IMR-90 (cell line): ENCODE results near the gene LENG1. TPM values are rescaled to one million over a fixed set of nuclear protein-coding genes. Genes with fewer than 3 reads are reported as not detected.

Source experiments
- ATAC-seq: fragments of 200-7000 bp; cut with Tn5 transposase; 2 replicates; pipeline ENCODE4 v1.9.1; 2020; ENCODE audit warnings: low read depth, mild to moderate bottlenecking, moderate library complexity
- BruUV-seq: library from RNA; stranded (reverse); fragments of 400-500 nt; replicated peaks from 2 replicates; lab custom pipeline; 2021; lab: Mats Ljungman, UMichigan
- CTCF ChIA-PET: fragments of 300-600 bp; formaldehyde crosslinking; extraction: SDS; loops from one replicate; lab custom pipeline; 2021; ENCODE audit warnings: antibody characterized with exemption; lab: Yijun Ruan, JAX
- POLR2A ChIA-PET: fragments of 300-600 bp; sonication (Branson Sonifier 250); formaldehyde crosslinking; loops from one replicate; lab custom pipeline; 2022; ENCODE audit warnings: antibody characterized with exemption; ENCODE audit not compliant: unreplicated experiment; lab: Charles Lee
- DNase-seq: peaks from one replicate; pipeline ENCODE4 v3.0.0; 2013
- H2AFZ ChIP-seq: replicated peaks from 2 replicates; pipeline ENCODE3; 2013; ENCODE audit warnings: low read length, mild to moderate bottlenecking; ENCODE audit not compliant: poor library complexity
- H2AK5ac ChIP-seq: 2 replicates; pipeline ENCODE4 v1.6.1; 2013; ENCODE audit warnings: low read depth, low read length, inconsistent platforms
- H2AK9ac ChIP-seq: replicated peaks from 2 replicates; pipeline ENCODE3; 2013; ENCODE audit warnings: mild to moderate bottlenecking, low read depth, low read length, moderate library complexity; ENCODE audit not compliant: poor library complexity
- H2BK120ac ChIP-seq: 2 replicates; pipeline ENCODE4 v1.6.1; 2013; ENCODE audit warnings: low read depth, low read length, inconsistent platforms
- H2BK15ac ChIP-seq: 3 replicates; pipeline ENCODE4 v1.6.1; 2013; ENCODE audit warnings: low read depth, low read length, inconsistent platforms
- H2BK20ac ChIP-seq: 2 replicates; pipeline ENCODE4 v1.6.1; 2013; ENCODE audit warnings: low read depth, mild to moderate bottlenecking, inconsistent platforms, low read length, moderate library complexity
- H2BK5ac ChIP-seq: 2 replicates; pipeline ENCODE4 v1.6.1; 2013; ENCODE audit warnings: mild to moderate bottlenecking, low read depth, low read length, inconsistent platforms; ENCODE audit not compliant: poor library complexity, severe bottlenecking
- H3K14ac ChIP-seq: replicated peaks from 2 replicates; pipeline ENCODE4 v1.6.1; 2013; ENCODE audit warnings: low read depth, low read length, inconsistent platforms
- H3K18ac ChIP-seq: 2 replicates; pipeline ENCODE4 v1.6.1; 2013; ENCODE audit warnings: low read depth, low read length, control low read depth
- H3K23ac ChIP-seq: 2 replicates; pipeline ENCODE4 v1.6.1; 2013; ENCODE audit warnings: low read depth, low read length, inconsistent platforms
- H3K27ac ChIP-seq: 2 replicates; pipeline ENCODE4 v1.5.1; 2013; ENCODE audit warnings: mild to moderate bottlenecking, control low read depth, low read length; ENCODE audit not compliant: insufficient read depth
- H3K27me3 ChIP-seq: 2 replicates; pipeline ENCODE4 v1.6.1; 2013; ENCODE audit warnings: low read length; ENCODE audit not compliant: control insufficient read depth, insufficient read depth
- H3K36me3 ChIP-seq: 2 replicates; pipeline ENCODE4 v1.6.1; 2013; ENCODE audit warnings: low read length, mixed read lengths; ENCODE audit not compliant: control insufficient read depth, insufficient read depth
- H3K4ac ChIP-seq: 2 replicates; pipeline ENCODE4 v1.6.1; 2013; ENCODE audit warnings: low read depth, low read length, inconsistent platforms
- H3K4me1 ChIP-seq: 2 replicates; pipeline ENCODE4 v1.6.1; 2013; ENCODE audit warnings: low read length, mixed read lengths; ENCODE audit not compliant: control insufficient read depth, insufficient read depth
- H3K4me2 ChIP-seq: 2 replicates; pipeline ENCODE4 v1.6.1; 2013; ENCODE audit warnings: low read depth, mild to moderate bottlenecking, control low read depth, low read length, moderate library complexity
- H3K4me3 ChIP-seq: 2 replicates; pipeline ENCODE4 v1.5.1; 2013; ENCODE audit warnings: low read depth, mild to moderate bottlenecking, control low read depth, low read length, moderate library complexity; ENCODE audit not compliant: insufficient read depth
- H3K56ac ChIP-seq: 2 replicates; pipeline ENCODE4 v1.6.1; 2013; ENCODE audit warnings: low read length, inconsistent platforms; ENCODE audit not compliant: insufficient read depth; ENCODE audit errors: extremely low read depth
- H3K79me1 ChIP-seq, 2 experiments: 2 replicates each; pipeline ENCODE4 v1.6.1; 2013; ENCODE audit warnings: low read length in 2 of 2, inconsistent platforms in 1 of 2, low read depth in 1 of 2
- H3K9ac ChIP-seq: 2 replicates; pipeline ENCODE4 v1.6.1; 2013; ENCODE audit warnings: low read depth, low read length, control low read depth
- H3K9me1 ChIP-seq: 2 replicates; pipeline ENCODE4 v1.6.1; 2013; ENCODE audit warnings: low read length, inconsistent platforms; ENCODE audit not compliant: insufficient read depth
- H3K9me3 ChIP-seq: 2 replicates; pipeline ENCODE4 v1.6.1; 2013; ENCODE audit warnings: low read length; ENCODE audit not compliant: control insufficient read depth, insufficient read depth
- H4K20me1 ChIP-seq: 2 replicates; pipeline ENCODE4 v1.6.1; 2013; ENCODE audit warnings: low read length, inconsistent platforms; ENCODE audit not compliant: insufficient read depth
- H4K5ac ChIP-seq: 2 replicates; pipeline ENCODE4 v1.6.1; 2013; ENCODE audit warnings: mild to moderate bottlenecking, low read depth, low read length, control low read depth
- H4K8ac ChIP-seq, 2 experiments: 2 replicates each; pipeline ENCODE4 v1.6.1; 2013; ENCODE audit warnings: low read depth in 2 of 2, low read length in 2 of 2, control low read depth in 1 of 2, inconsistent platforms in 1 of 2
- H4K91ac ChIP-seq: 2 replicates; pipeline ENCODE4 v1.6.1; 2013; ENCODE audit warnings: low read depth, low read length, inconsistent platforms; ENCODE audit not compliant: insufficient read depth
- BHLHE40 ChIP-seq: fragments of 150-350 bp; IDR thresholded peaks from 2 replicates; pipeline ENCODE4 v1.6.1; 2016; ENCODE audit warnings: mild to moderate bottlenecking, low read depth, low read length
- CEBPB ChIP-seq: IDR thresholded peaks from 2 replicates; pipeline ENCODE4 v1.6.1; 2012; ENCODE audit warnings: low read depth, low read length, improper control_type of control experiment
- CHD1 ChIP-seq: IDR thresholded peaks from 2 replicates; pipeline ENCODE4 v1.6.1; 2012; ENCODE audit warnings: low read depth, low read length, improper control_type of control experiment
- FOS ChIP-seq: fragments of 150-350 bp; IDR thresholded peaks from 2 replicates; pipeline ENCODE4 v1.6.1; 2016; ENCODE audit warnings: low read depth, low read length
- MAFK ChIP-seq: IDR thresholded peaks from 2 replicates; pipeline ENCODE4 v1.6.1; 2012; ENCODE audit warnings: low read depth, low read length, improper control_type of control experiment
- MAZ ChIP-seq: IDR thresholded peaks from 2 replicates; pipeline ENCODE4 v1.6.1; 2012; ENCODE audit warnings: low read depth, mild to moderate bottlenecking, low read length, improper control_type of control experiment, moderate library complexity, borderline replicate concordance
- MXI1 ChIP-seq: IDR thresholded peaks from 2 replicates; pipeline ENCODE4 v1.6.1; 2012; ENCODE audit warnings: low read depth, mild to moderate bottlenecking, low read length, moderate library complexity, borderline replicate concordance
- NFE2L2 ChIP-seq: fragments of 150-350 bp; IDR thresholded peaks from 2 replicates; pipeline ENCODE4 v1.6.1; 2016; ENCODE audit warnings: low read depth, mild to moderate bottlenecking, low read length
- POLR2A ChIP-seq: IDR thresholded peaks from 2 replicates; pipeline ENCODE4 v1.6.1; 2012; ENCODE audit warnings: mild to moderate bottlenecking, low read depth, low read length
- RAD21 ChIP-seq: IDR thresholded peaks from 2 replicates; pipeline ENCODE4 v1.6.1; 2012; ENCODE audit warnings: low read length, improper control_type of control experiment
- RCOR1 ChIP-seq: IDR thresholded peaks from 2 replicates; pipeline ENCODE4 v1.6.1; 2012; ENCODE audit warnings: mild to moderate bottlenecking, low read length, improper control_type of control experiment; ENCODE audit not compliant: insufficient replicate concordance
- RFX5 ChIP-seq: IDR thresholded peaks from 2 replicates; pipeline ENCODE4 v1.8.0; 2012; ENCODE audit warnings: low read depth, mild to moderate bottlenecking, low read length, moderate library complexity
- SMC3 ChIP-seq: fragments of 150-350 bp; IDR thresholded peaks from 2 replicates; pipeline ENCODE4 v1.6.1; 2016; ENCODE audit warnings: low read depth, mild to moderate bottlenecking, antibody characterized with exemption, low read length, moderate library complexity
- WGBS, 2 experiments: methylation state at CpG; one replicate each; pipeline versions ENCODE4 v1.1.5 to v1.1.7; 2013; ENCODE audit warnings: missing lambda C conversion rate in 2 of 2; ENCODE audit not compliant: insufficient read length in 1 of 2; ENCODE audit errors: extremely low coverage in 2 of 2; 5-methylcytosine and 5-hydroxymethylcytosine counted together
- dilution Hi-C: fragments of 300-500 bp; cut with HindIII; formaldehyde crosslinking; loops from one replicate; pipeline ENCODE4 v1.14.3; 2018; ENCODE audit warnings: low sequenced_read_pairs; ENCODE audit not compliant: unreplicated experiment
- in situ Hi-C: fragments of 300-500 bp; cut with MboI; formaldehyde crosslinking; loops from 3 replicates; pipeline ENCODE4 v1.14.3; 2019; ENCODE audit warnings: low sequenced_read_pairs, inconsistent platforms, mixed read lengths
- intact Hi-C: fragments of 100-400 bp; cut with micrococcal nuclease; formaldehyde crosslinking; loops from 2 replicates; pipeline ENCODE4 v1.10.0; 2022
- polyA plus RNA-seq, 3 experiments: library from polyadenylated mRNA; depleted of rRNA; stranded (reverse); fragments of >200 nt; gene quantifications; 2 replicates each; pipeline ENCODE4 v1.2.3, GENCODE V29; 2012; ENCODE audit warnings: low replicate concordance in 1 of 3
- total RNA-seq: library from RNA; depleted of rRNA; stranded (reverse); fragments of >200 nt; gene quantifications from 2 replicates; pipeline ENCODE4 v1.2.3, GENCODE V29; 2012
- TF ChIP-seq, protein P1 (sequence below): fragments of 150-350 bp; IDR thresholded peaks from 2 replicates; pipeline ENCODE4 v1.6.1; 2016; ENCODE audit warnings: low read depth, mild to moderate bottlenecking, low read length, moderate library complexity, borderline replicate concordance
- TF ChIP-seq, protein P2 (sequence below): conservative IDR thresholded peaks from 2 replicates; pipeline ENCODE4 v1.5.1; 2012; ENCODE audit warnings: mild to moderate bottlenecking, low read depth, low read length, improper control_type of control experiment
- TF ChIP-seq, protein P3 (sequence below): fragments of 150-350 bp; IDR thresholded peaks from 2 replicates; pipeline ENCODE4 v1.6.1; 2017; ENCODE audit warnings: mild to moderate bottlenecking, antibody characterized with exemption, low read length, low read depth

LENG1 gene
- total and polyA plus RNA-seq, 2 of the 4 experiments (the other 2 are of a cell fraction) = 2.7 to 5.3 TPM

DNA sequence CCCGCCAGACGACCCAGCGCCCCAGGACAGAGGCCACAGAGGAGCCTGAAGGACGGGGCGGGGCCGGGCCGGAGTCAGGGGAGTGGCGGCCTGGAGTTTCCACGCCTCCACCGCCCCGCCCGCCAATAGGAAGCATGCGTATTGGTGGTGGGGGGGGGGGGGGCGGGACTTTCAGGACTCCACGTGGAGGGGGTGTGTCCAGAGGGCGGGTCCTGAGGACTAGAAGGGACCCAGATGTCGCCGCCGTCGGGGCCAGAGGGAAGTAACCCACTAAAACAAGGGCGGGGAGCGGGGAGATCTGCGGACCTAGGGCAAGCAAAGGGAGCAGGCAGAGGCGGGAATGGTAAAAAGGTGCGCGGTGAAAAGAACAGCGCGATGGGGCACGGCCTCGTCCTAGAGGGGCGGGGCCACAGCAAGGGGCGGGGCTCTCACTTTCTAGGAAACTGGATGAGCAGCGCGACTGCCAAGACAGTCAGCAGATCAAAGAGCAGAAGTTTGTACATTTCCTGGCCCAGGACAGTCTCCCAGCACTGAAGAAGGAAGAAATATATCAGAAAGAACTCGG, 2.8 kb upstream of the LENG1 start:
- dilution Hi-C loops = no loop called here
- peak overlapping the region; percentile 86 for H3K4me2 ChIP-seq
- no peak overlapping the region for H2BK15ac ChIP-seq
- no peak overlapping the region for H2BK120ac ChIP-seq
- no peaks in the 10 kb centered on the region for H3K9me3 ChIP-seq
- no peak overlapping the region for H3K27ac ChIP-seq
- H2AFZ ChIP-seq = peak overlapping the region; percentile 89
- H3K9me1 ChIP-seq = no peaks in the 10 kb centered on the region; the same call in none of the 2 replicates
- H3K4me3 ChIP-seq = peak overlapping the region; percentile 76
- H3K9ac ChIP-seq = no peak overlapping the region
- intact Hi-C loops = no loop called here
- ChIA-PET CTCF (no interaction called here), POLR2A (no interaction called here)
- ATAC-seq = peak; percentile 22
- peak; percentile 44 for DNase-seq
- no peak overlapping the region for H2BK5ac ChIP-seq
- no peak overlapping the region for H4K91ac ChIP-seq
- no TSS peak for BruUV-seq
- H3K23ac ChIP-seq = no peak overlapping the region
- H4K5ac ChIP-seq = no peak overlapping the region
- peaks cover 4% of the 10 kb centered on the region; the same call in 1 of the 2 replicates for H3K36me3 ChIP-seq
- peaks cover 11% of the 10 kb centered on the region for H3K4me1 ChIP-seq
- 6% methylated on average over 26 of the region's 35 CpGs; no CpG with 5 or more reads in 1 of the 2 experiments for WGBS, 2 experiments
- in situ Hi-C loops = no loop called here
- no peak overlapping the region for H2AK5ac ChIP-seq
- H3K14ac ChIP-seq = no peak overlapping the region
- H2AK9ac ChIP-seq = peak overlapping the region; percentile 55
- no peak overlapping the region for H3K56ac ChIP-seq
- H4K8ac ChIP-seq = peak overlapping the region in 1 of 2 experiments; percentile 28; a peak in 1 of 4 replicates
- TF ChIP-seq, protein P1, sequence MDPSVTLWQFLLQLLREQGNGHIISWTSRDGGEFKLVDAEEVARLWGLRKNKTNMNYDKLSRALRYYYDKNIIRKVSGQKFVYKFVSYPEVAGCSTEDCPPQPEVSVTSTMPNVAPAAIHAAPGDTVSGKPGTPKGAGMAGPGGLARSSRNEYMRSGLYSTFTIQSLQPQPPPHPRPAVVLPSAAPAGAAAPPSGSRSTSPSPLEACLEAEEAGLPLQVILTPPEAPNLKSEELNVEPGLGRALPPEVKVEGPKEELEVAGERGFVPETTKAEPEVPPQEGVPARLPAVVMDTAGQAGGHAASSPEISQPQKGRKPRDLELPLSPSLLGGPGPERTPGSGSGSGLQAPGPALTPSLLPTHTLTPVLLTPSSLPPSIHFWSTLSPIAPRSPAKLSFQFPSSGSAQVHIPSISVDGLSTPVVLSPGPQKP = no peak
- TF ChIP-seq RCOR1 = no peak
- TF ChIP-seq BHLHE40 = no peak
- no peak for TF ChIP-seq SMC3
- no peak for TF ChIP-seq NFE2L2
- no peak; the same call in 1 of the 2 replicates for TF ChIP-seq MAZ
- no peak for TF ChIP-seq FOS
- TF ChIP-seq POLR2A = no peak
- TF ChIP-seq, protein P2, sequence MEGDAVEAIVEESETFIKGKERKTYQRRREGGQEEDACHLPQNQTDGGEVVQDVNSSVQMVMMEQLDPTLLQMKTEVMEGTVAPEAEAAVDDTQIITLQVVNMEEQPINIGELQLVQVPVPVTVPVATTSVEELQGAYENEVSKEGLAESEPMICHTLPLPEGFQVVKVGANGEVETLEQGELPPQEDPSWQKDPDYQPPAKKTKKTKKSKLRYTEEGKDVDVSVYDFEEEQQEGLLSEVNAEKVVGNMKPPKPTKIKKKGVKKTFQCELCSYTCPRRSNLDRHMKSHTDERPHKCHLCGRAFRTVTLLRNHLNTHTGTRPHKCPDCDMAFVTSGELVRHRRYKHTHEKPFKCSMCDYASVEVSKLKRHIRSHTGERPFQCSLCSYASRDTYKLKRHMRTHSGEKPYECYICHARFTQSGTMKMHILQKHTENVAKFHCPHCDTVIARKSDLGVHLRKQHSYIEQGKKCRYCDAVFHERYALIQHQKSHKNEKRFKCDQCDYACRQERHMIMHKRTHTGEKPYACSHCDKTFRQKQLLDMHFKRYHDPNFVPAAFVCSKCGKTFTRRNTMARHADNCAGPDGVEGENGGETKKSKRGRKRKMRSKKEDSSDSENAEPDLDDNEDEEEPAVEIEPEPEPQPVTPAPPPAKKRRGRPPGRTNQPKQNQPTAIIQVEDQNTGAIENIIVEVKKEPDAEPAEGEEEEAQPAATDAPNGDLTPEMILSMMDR = no peak
- TF ChIP-seq CEBPB = no peak
- TF ChIP-seq, protein P3, sequence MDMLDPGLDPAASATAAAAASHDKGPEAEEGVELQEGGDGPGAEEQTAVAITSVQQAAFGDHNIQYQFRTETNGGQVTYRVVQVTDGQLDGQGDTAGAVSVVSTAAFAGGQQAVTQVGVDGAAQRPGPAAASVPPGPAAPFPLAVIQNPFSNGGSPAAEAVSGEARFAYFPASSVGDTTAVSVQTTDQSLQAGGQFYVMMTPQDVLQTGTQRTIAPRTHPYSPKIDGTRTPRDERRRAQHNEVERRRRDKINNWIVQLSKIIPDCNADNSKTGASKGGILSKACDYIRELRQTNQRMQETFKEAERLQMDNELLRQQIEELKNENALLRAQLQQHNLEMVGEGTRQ = peak; percentile 19; the same call in 1 of the 2 replicates
- TF ChIP-seq CHD1 = no peak
- TF ChIP-seq RAD21 = no peak
- TF ChIP-seq MXI1 = peak; percentile 58
- no peak for TF ChIP-seq MAFK
- no peak for TF ChIP-seq RFX5
- H3K27me3 ChIP-seq = no peaks in the 10 kb centered on the region
- no peak overlapping the region for H2BK20ac ChIP-seq
- H3K79me1 ChIP-seq = peaks cover 10 to 31% of the 10 kb centered on the region in 2 experiments; a peak in 3 of 4 replicates
- no peak overlapping the region for H3K4ac ChIP-seq
- H4K20me1 ChIP-seq = no peaks in the 10 kb centered on the region
- H3K18ac ChIP-seq = no peak overlapping the region
